Dendritic cell treated with granulocyte-macrophage colony-stimulating factor and Interleukin-4, amounts not matched to agents 40 ng/mL and 50 ng/mL, for 4 days (primary cell): ENCODE data around the gene KRTAP3-3.

Source experiments
- H3K27ac Mint-ChIP-seq: one replicate; pipeline ENCODE4 v1.8.0; 2022; ENCODE audit warnings: mild to moderate bottlenecking, mixed read lengths
- H3K27me3 Mint-ChIP-seq: one replicate; pipeline ENCODE4 v1.8.0; 2022; ENCODE audit warnings: mild to moderate bottlenecking, mixed read lengths
- H3K36me3 Mint-ChIP-seq: one replicate; pipeline ENCODE4 v1.8.0; 2022; ENCODE audit warnings: low read depth, mixed read lengths
- H3K4me1 Mint-ChIP-seq: one replicate; pipeline ENCODE4 v1.8.0; 2022; ENCODE audit warnings: low read depth, mixed read lengths
- H3K4me3 Mint-ChIP-seq: one replicate; pipeline ENCODE4 v1.8.0; 2022; ENCODE audit warnings: mild to moderate bottlenecking, moderate library complexity, mixed read lengths
- H3K9me3 Mint-ChIP-seq: one replicate; pipeline ENCODE4 v1.8.0; 2022; ENCODE audit warnings: mixed read lengths
- intact Hi-C: fragments of 100-400 bp; cut with micrococcal nuclease; formaldehyde crosslinking; loops from one replicate; pipeline ENCODE4 v1.15.0; 2022

Gene KRTAP3-3

DNA sequence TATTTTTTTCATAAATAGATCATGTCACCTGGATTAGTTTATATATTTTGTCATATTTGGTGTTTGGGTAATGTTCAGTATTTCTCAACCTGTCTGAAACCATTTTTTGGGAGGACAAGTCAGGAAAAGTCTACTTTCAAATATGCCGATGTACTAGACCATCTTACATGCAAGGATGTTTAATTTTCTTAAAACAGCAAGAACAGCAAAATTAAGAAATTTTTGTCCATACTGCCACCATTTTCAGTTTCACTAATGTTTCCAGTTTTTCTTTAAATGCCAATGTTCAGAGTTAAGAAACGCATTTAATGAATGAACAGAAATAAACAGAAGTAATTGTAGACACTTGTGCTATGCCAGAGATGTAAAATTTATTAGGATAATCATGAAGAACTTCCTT lies 880 bp downstream of the KRTAP3-3 start:
- H3K36me3 Mint-ChIP-seq: no peaks in the 10 kb centered on the region
- no peaks in the 10 kb centered on the region for H3K9me3 Mint-ChIP-seq
- no peak overlapping the region for H3K27ac Mint-ChIP-seq
- H3K4me1 Mint-ChIP-seq: no peaks in the 10 kb centered on the region
- H3K27me3 Mint-ChIP-seq: peaks cover 26% of the 10 kb centered on the region
- no peak overlapping the region for H3K4me3 Mint-ChIP-seq
- intact Hi-C loops: no loop called here

- Mint-ChIP-seq H3K9me3 (no peaks in the 10 kb centered on the region), H3K4me3 (no peak overlapping the region), H3K27ac (no peak overlapping the region), H3K4me1 (peaks cover 4% of the 10 kb centered on the region), H3K27me3 (peaks cover 25% of the 10 kb centered on the region), H3K36me3 (no peaks in the 10 kb centered on the region)
- intact Hi-C loops: no loop called here
Measured at GRCh38 chr17:40992666-40993065, 1.3 kb downstream of the KRTAP3-3 start.

GRCh38 chr17:40986920-40987319 lies 7.0 kb downstream of the KRTAP3-3 start:
- H3K4me1 Mint-ChIP-seq: peaks cover 11% of the 10 kb centered on the region
- no peak overlapping the region for H3K27ac Mint-ChIP-seq
- peaks cover 16% of the 10 kb centered on the region for H3K27me3 Mint-ChIP-seq
- no peaks in the 10 kb centered on the region for H3K36me3 Mint-ChIP-seq
- no peak overlapping the region for H3K4me3 Mint-ChIP-seq
- intact Hi-C loops: no loop called here
- no peaks in the 10 kb centered on the region for H3K9me3 Mint-ChIP-seq

DNA sequence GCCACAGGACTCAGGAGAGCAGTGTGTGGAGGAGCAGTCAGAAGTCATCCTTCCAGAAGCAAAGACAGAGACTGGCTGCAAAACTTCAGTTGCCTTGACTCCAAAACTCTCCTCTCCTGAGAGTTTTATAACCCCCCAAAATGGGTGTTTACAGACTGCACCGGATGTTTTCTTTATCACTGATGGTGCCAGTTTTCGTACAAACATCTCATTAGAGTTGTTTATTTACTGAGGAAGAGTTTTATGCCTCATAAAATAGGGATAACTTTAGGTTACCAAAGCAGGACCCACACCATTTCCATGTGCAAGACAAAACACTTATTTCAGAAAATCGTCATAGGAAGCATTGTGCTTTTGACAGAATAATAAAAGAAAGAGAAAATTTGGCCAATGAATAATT lies 9.7 kb downstream of the KRTAP3-3 start, which contains the start of gene KRT40:
TSS of gene KRT40 (minus strand) at position 101 of the 400 bp plus-strand sequence. CDS start at position 48, 53 bp downstream.
- Mint-ChIP-seq H3K9me3 (no peaks in the 10 kb centered on the region), H3K27ac (no peak within 1 kb of the TSS), H3K36me3 (no peaks in the 10 kb centered on the region), H3K27me3 (peaks cover 14% of the 10 kb centered on the region), H3K4me3 (no peak within 1 kb of the TSS), H3K4me1 (peaks cover 11% of the 10 kb centered on the region)
- intact Hi-C loops: no loop called here

- no peak overlapping the region for H3K4me3 Mint-ChIP-seq
- intact Hi-C loops: no loop called here
- peaks cover 14% of the 10 kb centered on the region for H3K27me3 Mint-ChIP-seq
- no peak overlapping the region for H3K27ac Mint-ChIP-seq
- no peaks in the 10 kb centered on the region for H3K9me3 Mint-ChIP-seq
- no peaks in the 10 kb centered on the region for H3K4me1 Mint-ChIP-seq
- H3K36me3 Mint-ChIP-seq: no peaks in the 10 kb centered on the region
Measured at GRCh38 chr17:40981115-40981514, 12.8 kb downstream of the KRTAP3-3 start.

DNA sequence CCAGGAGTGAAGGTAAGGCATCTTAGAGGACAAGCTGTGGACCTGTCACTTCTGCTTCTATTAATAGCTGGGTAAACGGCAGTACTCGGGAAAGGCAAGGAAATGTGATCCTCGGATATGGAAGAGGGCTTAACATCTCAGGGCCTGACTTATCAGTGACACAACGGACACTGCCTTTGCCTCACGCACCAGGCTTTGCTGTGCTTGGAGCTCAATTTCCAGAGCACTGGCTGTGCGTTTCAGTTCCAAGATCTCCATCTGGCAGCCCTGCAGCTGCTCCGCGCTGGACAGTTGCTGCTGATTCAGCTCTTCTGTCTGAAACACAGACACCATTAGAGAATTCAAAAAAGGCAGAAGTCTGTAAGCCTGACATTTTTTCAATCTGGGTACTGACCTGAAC lies 13.4 kb downstream of the KRTAP3-3 start:
- intact Hi-C loops: no loop called here
- no peak overlapping the region for H3K27ac Mint-ChIP-seq
- no peaks in the 10 kb centered on the region for H3K36me3 Mint-ChIP-seq
- H3K9me3 Mint-ChIP-seq: no peaks in the 10 kb centered on the region
- H3K4me1 Mint-ChIP-seq: no peaks in the 10 kb centered on the region
- H3K27me3 Mint-ChIP-seq: peaks cover 17% of the 10 kb centered on the region
- H3K4me3 Mint-ChIP-seq: no peak overlapping the region

- no peak overlapping the region for H3K27ac Mint-ChIP-seq
- intact Hi-C loops: no loop called here
- H3K9me3 Mint-ChIP-seq: no peaks in the 10 kb centered on the region
- H3K4me1 Mint-ChIP-seq: no peaks in the 10 kb centered on the region
- no peaks in the 10 kb centered on the region for H3K36me3 Mint-ChIP-seq
- peaks cover 21% of the 10 kb centered on the region for H3K27me3 Mint-ChIP-seq
- H3K4me3 Mint-ChIP-seq: no peak overlapping the region
Measured at GRCh38 chr17:40980117-40980516, 13.8 kb downstream of the KRTAP3-3 start.

GRCh38 chr17:40978575-40979151 lies 15.3 kb downstream of the KRTAP3-3 start:
- no peaks in the 10 kb centered on the region for H3K9me3 Mint-ChIP-seq
- no peak overlapping the region for H3K27ac Mint-ChIP-seq
- peaks cover 20% of the 10 kb centered on the region for H3K27me3 Mint-ChIP-seq
- H3K36me3 Mint-ChIP-seq: no peaks in the 10 kb centered on the region
- H3K4me1 Mint-ChIP-seq: no peaks in the 10 kb centered on the region
- intact Hi-C loops: no loop called here
- H3K4me3 Mint-ChIP-seq: no peak overlapping the region

DNA sequence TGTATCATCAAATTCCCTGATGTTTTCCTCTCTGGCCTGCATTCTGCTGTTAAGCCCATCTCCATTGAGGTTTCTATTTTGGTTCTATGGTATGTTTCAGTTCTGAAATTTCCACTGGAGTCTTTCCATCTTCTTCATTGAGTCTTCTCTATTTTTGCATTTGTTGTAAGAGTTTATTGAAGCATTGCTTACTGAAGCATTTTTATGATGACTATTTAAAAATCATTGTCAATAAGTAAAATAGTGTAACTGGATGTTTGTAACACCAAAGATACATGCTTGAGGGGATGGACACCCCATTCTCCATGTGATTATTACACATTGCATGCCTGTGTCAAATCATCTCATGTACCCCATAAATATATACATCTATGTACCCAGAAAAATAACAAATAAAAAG lies 18.4 kb downstream of the KRTAP3-3 start:
- no peaks in the 10 kb centered on the region for H3K4me1 Mint-ChIP-seq
- H3K9me3 Mint-ChIP-seq: no peaks in the 10 kb centered on the region

DNA sequence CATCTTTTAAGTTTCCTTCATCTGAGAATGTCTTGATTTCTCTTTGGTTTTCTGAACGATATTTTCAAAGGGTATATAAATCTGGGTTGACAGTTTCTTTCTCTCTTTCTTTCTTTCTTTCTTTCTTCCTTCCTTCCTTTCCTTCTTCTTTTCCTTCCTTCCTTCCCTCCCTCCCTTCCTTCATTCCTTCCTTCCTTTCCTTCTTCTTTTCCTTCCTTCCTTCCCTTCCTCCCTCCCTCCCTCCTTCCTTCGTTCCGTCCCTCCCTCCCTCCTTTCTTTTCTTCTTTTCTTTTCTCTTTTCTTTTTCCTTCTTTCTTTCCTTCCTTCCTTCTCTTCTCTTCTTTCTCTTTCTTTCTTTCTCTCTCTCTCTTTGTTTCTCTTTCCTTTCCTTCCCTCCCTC lies 19.6 kb downstream of the KRTAP3-3 start:
- peaks cover 22% of the 10 kb centered on the region for H3K27me3 Mint-ChIP-seq
- intact Hi-C loops: no loop called here
- H3K36me3 Mint-ChIP-seq: no peaks in the 10 kb centered on the region
- H3K9me3 Mint-ChIP-seq: no peaks in the 10 kb centered on the region
- no peak overlapping the region for H3K4me3 Mint-ChIP-seq
- no peaks in the 10 kb centered on the region for H3K4me1 Mint-ChIP-seq
- no peak overlapping the region for H3K27ac Mint-ChIP-seq

More for the DNA sequence above, 18.4 kb downstream of the KRTAP3-3 start:
- Mint-ChIP-seq H3K4me3 (no peak overlapping the region), H3K27ac (no peak overlapping the region), H3K27me3 (peaks cover 22% of the 10 kb centered on the region), H3K36me3 (no peaks in the 10 kb centered on the region)
- intact Hi-C loops: no loop called here

GRCh38 chr17:40967582-40967981 lies 26.4 kb downstream of the KRTAP3-3 start:
- Mint-ChIP-seq H3K9me3 (peaks cover 8% of the 10 kb centered on the region), H3K36me3 (no peaks in the 10 kb centered on the region), H3K27ac (no peak overlapping the region), H3K4me3 (no peak overlapping the region), H3K27me3 (peaks cover 8% of the 10 kb centered on the region), H3K4me1 (no peaks in the 10 kb centered on the region)
- intact Hi-C loops: no loop called here

- no peak within 1 kb of the TSS for H3K27ac Mint-ChIP-seq
- intact Hi-C loops: no loop called here
- no peaks in the 10 kb centered on the region for H3K4me1 Mint-ChIP-seq
- peaks cover 3% of the 10 kb centered on the region for H3K27me3 Mint-ChIP-seq
- peaks cover 8% of the 10 kb centered on the region for H3K9me3 Mint-ChIP-seq
- H3K4me3 Mint-ChIP-seq: no peak within 1 kb of the TSS
- no peaks in the 10 kb centered on the region for H3K36me3 Mint-ChIP-seq
Measured at GRCh38 chr17:40966848-40967247, 27.1 kb downstream of the KRTAP3-3 start, which contains the start of gene KRT39. Gene KRT39, minus strand, starts transcription at chr17:40966948. Its CDS starts 92 bp downstream, at chr17:40966856.

DNA sequence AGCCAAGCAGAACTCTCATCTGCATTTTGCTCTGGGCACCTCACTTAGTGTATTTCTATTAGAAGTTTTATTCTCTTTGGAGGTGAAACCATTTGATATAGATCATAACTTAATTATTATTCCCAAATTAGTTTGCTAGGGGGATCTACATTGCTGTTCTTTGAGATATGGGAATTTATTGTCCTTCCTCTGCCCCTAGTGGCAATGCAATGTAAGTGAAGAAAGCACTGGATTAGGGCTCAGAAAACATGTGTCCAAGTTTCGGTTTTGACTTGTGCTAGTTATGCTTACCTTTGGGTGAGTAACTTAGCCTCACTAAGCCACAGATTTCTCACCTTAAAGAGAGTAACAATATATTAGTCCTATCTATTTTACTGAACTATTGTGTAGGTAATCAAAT lies 30.1 kb downstream of the KRTAP3-3 start:
- Mint-ChIP-seq H3K36me3 (no peaks in the 10 kb centered on the region), H3K27ac (no peak overlapping the region), H3K4me3 (no peak overlapping the region), H3K27me3 (peaks cover 4% of the 10 kb centered on the region), H3K9me3 (peaks cover 8% of the 10 kb centered on the region), H3K4me1 (no peaks in the 10 kb centered on the region)
- intact Hi-C loops: no loop called here

- intact Hi-C loops: no loop called here
- Mint-ChIP-seq H3K27me3 (peaks cover 4% of the 10 kb centered on the region), H3K27ac (no peak overlapping the region), H3K4me1 (no peaks in the 10 kb centered on the region), H3K4me3 (no peak overlapping the region), H3K36me3 (no peaks in the 10 kb centered on the region), H3K9me3 (peaks cover 8% of the 10 kb centered on the region)
Measured at GRCh38 chr17:40962059-40962561, 31.9 kb downstream of the KRTAP3-3 start.

DNA sequence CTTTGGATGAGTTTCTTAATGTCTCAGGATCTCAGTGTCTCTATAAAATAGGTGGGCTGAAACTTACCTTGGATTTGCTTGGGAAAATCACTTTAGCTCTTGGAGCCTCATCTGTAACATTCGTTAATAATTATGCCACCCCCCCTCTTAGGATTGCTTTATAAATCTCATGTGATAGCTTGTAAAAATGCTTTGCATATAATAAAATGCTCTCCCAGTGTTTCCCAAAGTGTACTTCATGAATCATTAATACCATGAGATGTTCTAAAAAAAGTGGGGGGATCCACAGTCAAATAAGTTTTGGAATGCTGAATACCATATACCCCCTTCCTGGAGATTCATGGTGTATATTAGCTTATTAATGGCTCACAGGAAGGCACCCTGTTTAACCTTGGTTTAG lies 32.4 kb downstream of the KRTAP3-3 start:
- Mint-ChIP-seq H3K27ac (no peak overlapping the region), H3K4me3 (no peak overlapping the region), H3K9me3 (peaks cover 8% of the 10 kb centered on the region), H3K27me3 (peaks cover 4% of the 10 kb centered on the region), H3K4me1 (no peaks in the 10 kb centered on the region), H3K36me3 (no peaks in the 10 kb centered on the region)
- intact Hi-C loops: no loop called here
